GM21576 (cell line): ENCODE measurements around the gene SGTA.

Experiments
- ATAC-seq: cut with Tn5 transposase; IDR thresholded peaks from one replicate; pipeline ENCODE4 v1.9.1; 2021; ENCODE audit warnings: mild to moderate bottlenecking, moderate library complexity; ENCODE audit not compliant: unreplicated experiment

The SGTA gene

DNA sequence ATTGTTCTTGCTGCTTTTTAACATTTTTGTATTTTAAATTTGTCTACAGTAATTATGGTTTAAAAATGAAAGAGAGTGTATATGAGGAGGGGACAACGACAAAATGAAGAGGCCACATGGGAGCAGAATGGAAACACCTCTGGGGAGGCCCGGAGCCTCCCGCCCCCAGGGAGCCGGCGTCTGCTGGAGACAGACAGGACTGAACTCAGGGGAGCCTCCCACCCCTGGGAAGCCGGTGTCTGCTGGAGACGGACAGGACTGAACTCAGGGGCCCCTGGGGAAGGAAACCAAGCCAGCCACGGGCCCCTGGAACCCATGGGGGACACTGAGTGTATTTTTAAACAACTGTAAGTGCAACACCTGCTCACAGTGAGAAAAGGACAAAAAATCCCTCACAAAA is 26.6 kb downstream of the SGTA start:
- no peak for ATAC-seq

DNA sequence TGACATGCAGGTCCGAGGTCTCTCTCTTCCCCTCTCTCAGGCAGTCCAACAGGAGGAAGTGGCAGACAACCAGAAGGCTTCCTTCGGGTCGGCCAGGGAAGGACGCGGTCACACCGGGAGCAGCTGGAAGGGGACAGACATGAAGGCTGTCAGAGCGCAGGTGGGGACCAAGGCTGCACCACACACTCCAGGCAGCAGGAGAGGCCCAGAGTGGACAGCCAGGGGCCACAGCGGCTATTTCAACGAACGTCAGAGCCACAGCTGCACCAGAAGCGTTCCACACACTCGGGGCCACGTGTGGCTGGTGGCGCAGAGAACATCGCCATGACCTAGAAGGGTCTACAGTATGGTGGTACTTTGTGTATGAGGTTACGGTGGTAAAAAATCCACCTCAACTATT is 27.3 kb downstream of the SGTA start:
- no peak for ATAC-seq

DNA sequence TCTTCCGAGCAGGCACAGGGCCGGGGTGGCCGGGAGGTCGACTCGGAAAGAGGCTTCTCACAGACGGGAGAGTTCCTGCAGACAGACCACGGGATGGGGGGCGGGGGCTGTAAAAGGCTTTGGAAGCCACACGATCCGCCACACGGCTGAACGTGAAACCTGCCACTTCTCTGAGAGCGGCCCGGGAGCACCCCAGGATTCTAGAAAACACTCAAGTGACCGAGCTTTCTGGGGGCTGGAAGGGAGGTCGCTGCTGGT is 27.7 kb downstream of the SGTA start:
- ATAC-seq: no peak

DNA sequence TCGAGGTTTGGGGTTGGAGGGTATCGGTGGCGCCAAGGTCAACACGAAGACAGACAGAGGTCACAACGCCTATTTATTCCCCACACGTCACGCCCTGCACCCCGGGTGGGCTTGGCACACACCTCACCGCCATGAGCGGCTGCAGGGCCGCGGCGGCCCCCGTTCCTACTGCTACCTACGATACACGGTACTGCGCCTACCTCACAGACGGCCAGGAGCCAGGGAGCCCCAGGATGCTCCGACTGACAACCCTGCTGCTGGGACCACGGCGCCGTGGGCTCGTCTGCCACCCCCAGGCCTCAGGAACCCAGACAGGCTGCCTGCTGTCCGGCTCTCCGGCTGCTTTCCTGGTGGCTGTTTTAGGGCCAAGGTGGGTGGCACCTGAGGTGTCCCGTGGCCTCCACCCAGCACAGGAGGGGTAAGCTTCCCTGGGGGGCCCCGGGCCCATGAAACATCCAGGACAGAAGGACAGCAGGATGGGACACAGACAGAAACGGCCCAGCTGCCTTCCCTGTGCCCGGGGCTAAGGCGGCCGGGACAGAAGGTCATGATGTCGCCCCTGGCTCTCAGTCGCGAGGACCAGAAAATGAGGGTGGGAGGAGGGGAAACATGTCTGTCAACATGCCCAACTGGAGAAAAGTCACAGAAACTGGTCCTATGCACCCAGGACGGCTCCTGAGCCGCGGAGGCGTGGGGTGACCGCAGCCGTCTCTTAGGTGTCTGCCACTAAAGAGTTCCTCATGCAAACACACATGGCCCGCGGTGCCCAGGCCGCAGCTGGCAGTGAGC is 28.2 kb downstream of the SGTA start:
- ATAC-seq: no peak

DNA sequence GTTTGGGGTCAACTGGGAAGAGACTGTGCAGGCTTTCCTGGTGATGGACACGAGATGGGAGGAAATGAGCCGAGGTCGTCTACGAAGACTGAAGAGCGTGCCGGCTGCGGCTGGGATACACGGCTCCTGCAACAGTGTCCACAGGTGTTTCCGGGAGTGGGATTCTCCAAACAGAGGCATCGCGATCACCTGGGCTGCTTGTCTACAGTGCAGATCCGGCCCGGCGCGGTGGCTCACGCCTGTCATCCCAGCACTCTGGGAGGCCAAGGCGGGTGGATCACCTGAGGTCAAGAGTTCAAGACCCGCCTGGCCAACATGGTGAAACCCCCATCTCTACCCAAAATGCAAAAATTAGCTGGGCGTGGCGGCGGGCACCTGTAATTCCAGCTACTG is 31.6 kb downstream of the SGTA start:
- ATAC-seq: no peak

DNA sequence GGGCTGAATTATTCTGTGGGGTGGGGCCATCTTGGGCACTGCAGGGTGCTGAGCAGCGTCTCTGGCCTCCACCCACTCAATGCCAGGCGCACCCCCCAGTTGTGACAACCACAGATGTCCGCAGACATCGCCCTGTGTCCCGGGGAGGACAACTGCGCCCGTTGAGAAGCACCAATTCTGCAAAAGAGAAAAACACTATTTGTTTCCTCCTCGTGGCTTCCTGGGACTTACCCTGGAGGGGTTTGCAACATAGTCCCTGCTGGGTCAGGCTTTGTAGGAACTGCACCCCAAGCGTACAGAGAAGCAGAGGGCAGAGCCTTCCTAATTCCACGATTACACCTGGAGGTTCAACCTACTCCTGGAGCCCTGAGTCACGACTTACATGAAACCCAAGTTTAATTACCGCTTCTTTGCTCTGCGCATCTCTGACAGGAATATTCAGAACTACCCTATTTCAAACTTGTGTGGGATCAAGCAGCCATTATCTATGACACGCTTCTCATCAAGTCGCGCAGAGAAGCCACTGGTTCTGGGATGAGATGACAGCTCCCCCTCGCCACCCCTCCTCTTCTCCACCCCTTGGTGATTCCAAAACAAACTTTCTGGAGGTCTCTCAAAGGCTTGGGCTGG is 32.1 kb downstream of the SGTA start:
- no peak for ATAC-seq

DNA sequence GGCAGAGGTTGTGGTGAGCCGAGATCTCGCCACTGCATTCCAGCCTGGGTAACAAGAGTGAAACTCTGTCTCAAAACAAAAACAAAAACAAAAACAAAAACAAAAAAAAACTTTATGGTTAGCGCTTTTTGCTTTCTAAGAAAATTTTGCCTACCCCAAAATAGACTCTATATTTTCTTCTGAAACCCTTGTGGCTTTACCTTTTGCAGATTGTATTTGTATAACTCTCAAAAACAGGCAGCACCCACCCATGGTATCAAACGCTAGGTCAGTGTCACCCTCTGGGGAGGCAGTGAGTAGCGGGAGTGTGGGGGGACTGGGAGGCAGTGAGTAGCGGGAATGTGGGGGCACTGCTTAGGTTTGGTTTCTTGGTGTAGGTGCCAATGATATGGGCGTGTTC is 35.7 kb downstream of the SGTA start:
- ATAC-seq: no peak

DNA sequence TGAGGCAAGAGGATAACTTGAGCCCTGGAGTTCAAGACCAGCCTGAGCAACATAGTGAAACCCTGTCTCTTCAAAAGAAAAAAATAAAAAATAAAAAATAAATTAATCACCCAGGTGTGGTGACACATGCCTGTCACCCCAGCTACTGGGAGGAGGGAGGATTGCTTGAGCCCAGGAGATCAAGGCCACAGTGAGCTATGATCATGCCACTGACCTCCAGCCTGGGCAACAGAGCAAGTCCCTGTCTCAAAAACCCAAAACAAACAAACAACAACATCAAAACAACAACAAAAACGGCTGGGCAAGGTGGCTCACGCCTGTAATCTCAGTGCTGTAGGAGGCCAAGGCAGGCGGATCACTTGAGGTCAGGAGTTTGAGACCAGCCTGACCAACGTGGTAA is 39.0 kb downstream of the SGTA start:
- no peak for ATAC-seq

DNA sequence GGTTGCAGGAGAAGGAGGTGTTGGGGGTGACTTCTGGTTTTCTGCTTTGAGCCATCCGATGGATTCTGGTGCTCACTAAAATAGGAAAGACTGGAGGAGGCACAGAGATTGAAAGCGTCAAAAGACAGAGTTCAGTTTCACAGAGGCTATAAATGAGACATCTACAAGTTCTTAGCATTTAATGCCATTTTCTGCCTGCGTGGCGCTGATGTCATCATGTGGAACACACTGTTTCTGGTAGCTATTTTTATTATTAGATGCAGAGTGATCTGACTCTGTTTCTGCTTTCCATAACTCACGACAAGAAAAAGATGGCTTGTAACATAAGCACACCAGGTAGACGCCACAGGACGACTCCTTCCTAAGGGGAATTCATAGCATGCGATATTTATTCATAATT is 40.0 kb downstream of the SGTA start:
- ATAC-seq: no peak

DNA sequence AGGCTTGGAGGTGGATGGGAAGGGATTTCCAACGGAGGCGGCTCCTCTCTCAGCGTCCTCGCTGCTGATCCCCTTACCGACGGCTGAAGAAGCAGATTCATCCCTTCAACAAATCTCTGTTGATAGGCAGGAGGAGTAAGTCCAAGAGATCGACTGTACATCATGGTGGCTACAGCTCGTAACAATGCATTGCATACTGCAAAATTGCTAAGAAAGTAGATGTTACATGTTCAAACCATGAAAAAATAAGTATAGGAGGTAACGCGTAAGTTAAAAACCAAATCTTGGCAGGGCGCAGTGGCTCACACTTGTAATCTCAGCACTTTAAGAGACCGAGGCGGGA is 42.8 kb downstream of the SGTA start:
- ATAC-seq: no peak

DNA sequence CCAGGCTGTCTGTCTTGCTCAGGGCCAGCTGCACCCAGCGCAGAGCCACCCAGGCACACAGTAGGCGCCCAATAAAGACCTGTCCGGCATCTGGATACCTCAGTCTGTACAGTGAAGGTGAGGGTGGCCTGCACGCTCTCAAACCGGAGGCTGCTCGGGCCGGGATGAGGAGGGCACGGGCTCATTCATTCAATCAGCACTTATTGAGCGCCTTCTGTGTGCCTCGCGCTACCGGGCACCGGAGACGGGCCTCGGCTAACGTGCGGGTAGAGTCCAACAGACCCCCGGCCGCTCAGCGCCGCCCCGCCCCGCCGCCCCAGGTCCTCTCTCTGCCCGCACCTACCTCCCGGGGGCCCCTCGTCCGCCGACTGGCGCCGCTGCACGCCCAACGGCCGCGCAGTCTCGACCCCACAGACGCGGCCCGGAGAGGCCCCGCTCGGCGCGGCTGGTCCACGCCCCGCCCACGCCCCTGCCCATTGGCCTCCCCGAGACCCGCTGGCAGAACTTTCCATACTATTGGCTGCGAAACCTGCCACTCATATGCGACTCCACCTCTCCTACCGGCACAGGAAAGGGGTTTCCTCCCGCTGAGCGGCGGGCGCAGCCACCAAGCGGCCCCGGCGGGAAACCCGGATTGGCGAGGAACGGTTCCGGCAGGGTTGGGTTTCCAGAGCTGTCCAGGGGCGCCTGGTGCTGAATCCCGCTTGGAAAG is 43.3 kb downstream of the SGTA start, which contains the start of gene SLC39A3:
Gene SLC39A3 (minus strand): TSS at position 416 of the 712 bp plus-strand sequence. CDS start 2,760 bp downstream, outside the sequence.
- ATAC-seq: peak; percentile 83

DNA sequence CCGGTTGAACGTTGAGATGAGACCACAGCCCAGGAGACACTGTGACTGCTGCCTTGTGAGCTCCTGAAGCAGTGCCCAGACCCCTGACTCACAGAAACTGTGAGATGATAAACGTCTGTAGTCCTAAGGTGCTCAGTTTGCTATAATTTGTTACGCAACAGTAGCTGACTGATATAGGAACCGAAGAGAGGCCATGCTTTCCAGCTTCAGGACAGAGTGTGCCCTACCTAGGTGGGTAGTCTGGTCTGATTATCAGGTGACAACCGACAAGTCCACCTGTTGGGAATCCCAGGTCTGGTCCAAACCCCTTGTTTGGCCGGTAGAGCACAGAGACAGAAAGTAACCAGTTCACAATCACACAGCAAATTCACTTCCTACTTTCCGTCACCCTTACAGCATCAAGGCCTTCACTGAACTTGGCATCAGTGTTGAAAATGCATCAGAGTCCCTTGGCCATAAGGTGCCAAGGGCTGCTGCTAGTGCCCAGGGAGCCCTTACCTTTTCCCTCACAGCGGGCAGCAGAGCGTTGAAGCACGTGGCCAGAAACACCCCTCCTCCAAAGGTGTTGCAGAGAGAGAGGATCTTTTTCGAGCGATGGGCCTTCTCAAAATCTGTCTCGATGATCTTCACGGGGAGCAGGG is 46.4 kb downstream of the SGTA start:
- no peak for ATAC-seq

DNA sequence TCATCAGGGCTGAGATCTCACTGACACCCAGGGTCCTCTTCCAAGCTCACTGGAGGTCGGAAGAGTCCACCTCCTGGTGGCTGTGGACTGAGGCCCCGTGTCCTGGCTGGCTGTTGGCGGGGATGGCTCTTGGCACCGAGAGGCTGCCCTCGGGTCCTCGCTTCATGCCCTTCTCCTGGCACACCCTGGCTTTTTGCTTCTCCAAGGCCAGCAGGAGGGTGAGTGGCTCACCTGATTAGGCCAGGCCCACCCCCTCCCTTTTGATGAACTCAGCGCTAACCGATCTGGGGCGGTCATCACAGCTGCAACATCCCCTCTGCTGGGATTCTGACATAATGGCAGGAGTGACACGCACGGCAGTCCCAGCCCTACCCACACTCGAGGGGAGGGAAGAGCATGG is 47.7 kb downstream of the SGTA start:
- no peak for ATAC-seq

DNA sequence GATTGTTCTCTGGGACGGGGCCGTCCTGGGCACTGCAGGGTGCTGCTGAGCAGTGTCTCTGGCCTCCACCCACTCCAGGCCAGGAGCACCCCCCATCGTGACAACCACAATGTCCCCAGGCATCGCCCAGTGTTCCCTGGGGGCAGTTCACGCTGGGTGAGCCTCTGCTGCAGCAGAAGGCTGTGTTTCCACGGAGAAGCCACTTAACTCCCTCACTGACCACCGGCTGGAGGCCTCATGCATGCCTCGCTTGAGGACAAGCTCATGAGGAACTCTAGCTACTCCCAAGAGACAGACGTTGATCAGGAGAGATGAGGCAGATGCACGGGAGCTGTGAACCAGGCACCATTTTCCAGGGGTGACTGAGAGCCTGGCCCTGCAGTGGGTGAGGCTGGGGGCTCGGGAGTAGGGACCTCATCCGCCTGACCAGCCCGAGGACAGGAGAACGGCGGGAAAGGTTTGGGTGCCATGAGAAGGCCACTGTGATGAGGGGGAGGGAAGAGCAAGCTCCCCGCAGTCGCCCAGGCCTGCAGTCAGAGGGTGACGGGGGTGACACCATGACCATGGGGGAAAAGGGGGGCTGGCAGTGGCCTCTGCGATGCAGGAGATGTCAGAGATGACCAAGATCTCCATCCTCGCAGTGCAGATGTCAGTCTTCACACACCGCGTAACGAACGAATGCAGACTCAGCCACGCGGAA is 48.3 kb downstream of the SGTA start:
- ATAC-seq: no peak

DNA sequence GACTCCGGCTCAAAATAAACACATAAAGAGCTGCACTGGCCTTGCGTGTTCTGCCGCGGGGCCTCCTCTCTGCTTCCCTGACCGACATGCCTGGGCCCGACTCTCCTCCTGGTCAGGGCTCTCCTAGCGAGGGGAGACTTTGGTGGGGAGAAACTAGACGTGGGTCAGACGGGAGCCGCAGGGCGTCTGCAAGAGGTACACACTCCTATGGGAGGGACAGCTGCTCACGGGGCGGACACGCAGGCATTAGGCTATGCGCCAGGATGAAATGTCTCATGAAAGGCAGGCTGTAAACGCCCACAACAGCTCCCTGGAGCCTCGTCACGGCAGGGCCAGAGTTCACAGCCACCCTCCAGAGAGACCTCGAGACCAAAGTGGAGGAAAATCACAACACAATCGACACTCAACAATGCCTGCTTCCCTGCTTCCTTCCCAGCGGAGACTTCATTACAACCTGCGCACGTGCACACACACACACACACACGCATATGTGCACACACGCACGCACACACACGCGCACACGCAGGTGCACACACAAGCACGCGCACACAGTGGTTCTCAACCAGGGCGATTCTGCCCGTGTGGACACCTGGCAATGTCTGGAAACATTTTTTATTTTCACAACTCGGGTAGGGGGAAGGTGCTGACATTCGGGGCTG is 49.0 kb downstream of the SGTA start:
- no peak for ATAC-seq

DNA sequence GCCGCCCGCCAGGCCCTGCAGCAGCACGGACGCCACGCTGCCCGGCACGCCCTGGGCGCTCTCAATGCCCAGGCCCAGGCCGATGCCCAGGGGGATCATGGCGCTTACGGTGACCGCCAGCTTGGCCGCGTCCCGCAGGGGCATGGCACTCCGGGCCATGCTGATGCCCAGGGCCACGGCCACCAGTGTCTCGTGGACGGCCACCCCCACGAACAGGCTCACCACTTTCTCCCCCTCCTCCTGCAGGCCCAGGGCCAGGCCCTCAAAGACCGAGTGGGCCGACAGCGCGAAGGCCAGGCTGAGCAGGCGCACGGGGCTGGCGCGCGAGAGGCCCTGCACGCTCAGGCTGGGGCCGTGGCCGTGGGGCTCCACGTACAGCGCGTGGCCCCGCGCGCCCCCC is 50.2 kb downstream of the SGTA start:
- no peak for ATAC-seq

DNA sequence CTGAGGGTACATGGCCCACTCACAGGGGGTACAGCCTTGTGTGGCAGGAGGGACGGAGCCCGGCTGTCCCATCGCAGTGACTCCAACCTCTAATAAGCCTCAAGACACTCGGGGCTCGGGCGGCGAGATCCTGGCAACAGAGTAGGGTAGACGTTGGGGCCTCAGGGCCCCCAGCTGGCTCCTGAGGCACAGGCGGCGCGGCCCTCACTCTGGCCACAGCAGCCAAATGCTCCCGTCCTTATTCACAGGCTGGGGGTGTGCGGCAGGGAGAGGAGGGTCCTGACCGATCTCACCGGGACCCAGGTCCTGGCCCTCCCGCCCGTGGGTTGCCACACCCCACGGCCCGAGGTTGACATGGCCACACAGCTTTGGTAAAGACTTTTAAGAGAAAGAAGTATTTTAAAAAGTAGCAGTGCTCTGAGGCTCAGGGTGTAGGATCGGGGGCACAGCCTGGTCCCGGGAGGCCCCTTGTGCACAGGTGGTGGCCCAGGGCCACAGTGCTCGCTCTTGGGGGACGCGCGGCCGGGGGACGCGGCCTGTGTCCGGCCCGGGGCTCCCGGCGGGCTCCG is 50.8 kb downstream of the SGTA start:
- ATAC-seq: no peak

DNA sequence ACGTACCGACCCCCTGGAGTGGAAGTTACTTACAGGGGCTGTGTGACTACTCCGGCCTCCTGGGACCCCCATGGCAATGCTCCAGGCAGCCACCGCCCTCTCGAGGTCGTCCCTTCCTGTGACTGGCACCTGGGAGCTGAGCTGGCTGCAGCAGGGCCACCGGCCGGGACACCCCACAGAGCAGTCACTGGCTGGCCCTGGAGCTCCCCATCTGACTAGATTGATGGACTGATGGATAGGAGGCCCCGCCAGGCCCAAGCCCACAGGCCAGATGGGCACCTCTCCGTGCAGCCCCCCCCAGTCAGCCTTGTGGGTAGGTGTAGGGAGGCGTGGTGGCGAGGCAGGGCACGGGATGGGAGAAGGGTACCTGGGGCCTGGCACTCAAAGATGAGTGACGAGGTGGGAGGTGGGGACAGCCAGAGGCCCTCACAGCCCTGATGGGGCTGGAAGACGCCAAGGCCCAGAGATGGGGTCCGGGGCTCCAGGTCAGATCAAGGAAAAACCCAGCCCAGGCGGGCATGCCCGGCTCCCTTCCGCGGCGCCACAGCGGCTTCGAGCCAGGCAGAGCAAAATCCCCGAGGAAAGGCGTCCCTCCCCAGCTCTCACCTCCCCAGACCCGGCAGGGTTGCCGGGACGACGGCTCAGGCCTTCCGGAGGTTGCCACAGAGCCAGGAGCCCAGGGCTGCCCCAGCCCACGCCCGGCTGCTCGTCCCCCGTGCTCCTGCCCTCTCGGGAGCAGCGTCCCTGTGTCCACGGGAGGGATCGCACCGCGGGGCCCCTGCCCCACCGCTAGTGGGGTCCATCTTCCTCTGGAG is 51.7 kb downstream of the SGTA start:
- no peak for ATAC-seq

DNA sequence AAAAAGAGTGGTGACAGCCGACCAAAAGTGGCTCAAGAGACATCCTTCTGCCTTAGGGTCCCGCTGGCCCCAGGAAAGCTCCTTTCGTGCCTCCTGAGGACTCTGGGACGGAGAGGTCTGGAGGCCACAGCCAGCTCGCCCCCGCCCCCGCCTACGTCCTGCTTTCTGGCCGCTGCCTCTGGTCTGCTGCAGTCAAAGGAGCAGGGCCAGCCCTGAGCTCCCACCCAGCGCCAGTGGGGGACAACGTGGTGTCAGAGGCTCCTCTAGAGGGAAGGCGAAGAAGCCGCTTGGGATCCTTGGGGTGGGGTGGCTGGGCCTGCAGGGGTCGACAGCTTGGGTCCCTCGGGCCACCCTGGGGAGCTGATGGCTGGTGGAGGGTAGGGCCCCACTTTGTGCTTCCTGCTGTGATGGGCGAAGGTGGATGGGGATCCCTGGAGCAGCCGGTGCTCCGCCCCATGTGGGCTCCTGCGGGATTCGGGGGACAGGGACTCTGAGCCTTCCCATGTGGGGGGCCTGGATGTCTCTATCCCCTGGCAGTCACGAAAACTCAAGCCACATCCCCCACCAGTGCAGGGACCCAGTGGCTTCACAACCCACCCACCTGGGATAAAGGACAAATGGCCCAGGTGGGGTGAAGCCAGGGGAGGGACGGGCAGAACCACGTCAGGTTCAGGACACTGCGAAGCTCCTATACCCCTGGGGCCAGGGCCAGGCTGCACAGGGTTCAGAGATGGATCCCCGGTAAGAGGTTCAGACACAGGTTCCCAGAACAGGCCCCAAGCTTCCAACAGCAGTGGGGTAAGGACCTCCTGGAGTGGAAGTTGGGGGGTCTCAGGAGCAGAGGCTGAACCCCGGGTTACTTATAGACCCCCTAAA is 52.9 kb downstream of the SGTA start:
- ATAC-seq: no peak
